K562 (cell line): Measurements from ENCODE around the gene POLR3A. TPM values are rescaled to one million over a fixed set of nuclear protein-coding genes. Genes with fewer than 3 reads are reported as not detected.

Source experiments
- EGR1 ChIP-seq: fragments of 450-650 bp; conservative IDR thresholded peaks from 2 replicates; pipeline ENCODE4 v1.6.1; 2017; ENCODE audit warnings: mild to moderate bottlenecking
- EP400 ChIP-seq: fragments of 450-650 bp; IDR thresholded peaks from 2 replicates; pipeline ENCODE4 v1.6.1; 2017; ENCODE audit warnings: antibody characterized with exemption, mild to moderate bottlenecking, moderate library complexity
- GATAD2A ChIP-seq: fragments of 450-650 bp; IDR thresholded peaks from 2 replicates; pipeline ENCODE4 v1.6.1; 2017
- HDGF ChIP-seq: fragments of 450-650 bp; IDR thresholded peaks from 2 replicates; pipeline ENCODE4 v1.6.1; 2016
- ILK ChIP-seq: fragments of 450-650 bp; IDR thresholded peaks from 2 replicates; pipeline ENCODE4 v1.6.1; 2016; ENCODE audit warnings: missing genetic modification characterization, low read depth, mild to moderate bottlenecking, missing compliant biosample characterization, moderate library complexity, borderline replicate concordance
- PURB ChIP-seq: sonication (generic); formaldehyde crosslinking; IDR thresholded peaks from 2 replicates; pipeline ENCODE4 v1.9.0; 2021; ENCODE audit warnings: low read depth, mild to moderate bottlenecking, missing genetic modification reagents
- RCOR1 ChIP-seq, 2 experiments: IDR thresholded peaks; 2 replicates each; pipeline ENCODE4 v1.6.1; 2012; ENCODE audit warnings: low read depth in 2 of 2, low read length in 2 of 2, borderline replicate concordance in 1 of 2, improper control_type of control experiment in 1 of 2
- SAP30 ChIP-seq: fragments of 200-600 bp; sonication (generic); IDR thresholded peaks from 2 replicates; pipeline ENCODE4 v1.6.1; 2012; ENCODE audit warnings: borderline replicate concordance, low read depth, mild to moderate bottlenecking, moderate library complexity, low read length, control low read depth, inconsistent platforms; ENCODE audit not compliant: insufficient read depth, poor library complexity, severe bottlenecking
- SMARCA4 ChIP-seq: fragments of 450-650 bp; IDR thresholded peaks from 2 replicates; pipeline ENCODE4 v1.6.1; 2016
- SRSF3 ChIP-seq: fragments of 200-400 bp; formaldehyde crosslinking; IDR thresholded peaks from 2 replicates; pipeline ENCODE4 v1.6.1; 2016; ENCODE audit warnings: mild to moderate bottlenecking, low read length, moderate library complexity; ENCODE audit not compliant: insufficient read depth
- ZNF239 ChIP-seq: fragments of 250-450 bp; sonication (Bioruptor Pico); IDR thresholded peaks from 2 replicates; pipeline ENCODE4 v1.4.0; 2020; ENCODE audit warnings: mild to moderate bottlenecking
- ZNF695 ChIP-seq: fragments of 450-650 bp; formaldehyde crosslinking; IDR thresholded peaks from 2 replicates; pipeline ENCODE4 v1.4.0; 2020; ENCODE audit warnings: mild to moderate bottlenecking, moderate library complexity
- polyA plus RNA-seq, 8 experiments: library from polyadenylated mRNA; depleted of rRNA in 4 of 8; stranded (reverse) in 5 of 8; unstranded in 3 of 8; fragments of >200 nt; fragmentation: Nextera tagmentation in 2 of 8; fragmentation: Illumina TruSeq in 1 of 8; extraction: Ambion mirVana in 2 of 8; extraction: Trizol in 1 of 8; gene quantifications; 2 replicates each; pipeline versions ENCODE4 v1.2.1 to v1.2.3, GENCODE V29; 2011 to 2014; ENCODE audit warnings: inconsistent platforms in 1 of 8, missing spikeins in 1 of 8
- total RNA-seq, 7 experiments: library from RNA; depleted of rRNA in 6 of 7; stranded (reverse); fragments of >200 nt in 6 of 7; fragmentation: Illumina TruSeq in 2 of 7; extraction: Trizol in 2 of 7; gene quantifications; 2 replicates each; pipeline versions ENCODE4 v1.2.1 to v1.2.3, GENCODE V29; 2011 to 2021; ENCODE audit warnings: low replicate concordance in 1 of 7
- TF ChIP-seq, protein P1 (sequence below): fragments of 250-450 bp; sonication (Bioruptor Pico); IDR thresholded peaks from 2 replicates; pipeline ENCODE4 v1.5.1; 2021; ENCODE audit warnings: mild to moderate bottlenecking
- TF ChIP-seq, protein P2 (sequence below): sonication (generic); formaldehyde crosslinking; IDR thresholded peaks from 2 replicates; pipeline ENCODE4 v1.8.1; 2023; ENCODE audit warnings: mild to moderate bottlenecking, missing genetic modification reagents
- TF ChIP-seq, protein P3 (sequence below): fragments of 450-650 bp; IDR thresholded peaks from 2 replicates; pipeline ENCODE4 v1.6.1; 2014; ENCODE audit warnings: low read depth, mild to moderate bottlenecking, moderate library complexity, borderline replicate concordance
- TF ChIP-seq, protein P4 (sequence below): sonication (generic); formaldehyde crosslinking; IDR thresholded peaks from 2 replicates; pipeline ENCODE4 v1.8.0; 2022; ENCODE audit warnings: mild to moderate bottlenecking, missing genetic modification reagents
- TF ChIP-seq, protein P5 (sequence below): fragments of 250-450 bp; sonication (Bioruptor Pico); IDR thresholded peaks from 2 replicates; pipeline ENCODE4 v1.8.0; 2021; ENCODE audit warnings: moderate library complexity, mild to moderate bottlenecking, inconsistent platforms

The POLR3A gene
- total and polyA plus RNA-seq, 9 of the 15 experiments (the other 6 are each of a cell fraction or from before 2014, with no cell fraction given): 14.9 to 37.0 (median 26.7) TPM

DNA sequence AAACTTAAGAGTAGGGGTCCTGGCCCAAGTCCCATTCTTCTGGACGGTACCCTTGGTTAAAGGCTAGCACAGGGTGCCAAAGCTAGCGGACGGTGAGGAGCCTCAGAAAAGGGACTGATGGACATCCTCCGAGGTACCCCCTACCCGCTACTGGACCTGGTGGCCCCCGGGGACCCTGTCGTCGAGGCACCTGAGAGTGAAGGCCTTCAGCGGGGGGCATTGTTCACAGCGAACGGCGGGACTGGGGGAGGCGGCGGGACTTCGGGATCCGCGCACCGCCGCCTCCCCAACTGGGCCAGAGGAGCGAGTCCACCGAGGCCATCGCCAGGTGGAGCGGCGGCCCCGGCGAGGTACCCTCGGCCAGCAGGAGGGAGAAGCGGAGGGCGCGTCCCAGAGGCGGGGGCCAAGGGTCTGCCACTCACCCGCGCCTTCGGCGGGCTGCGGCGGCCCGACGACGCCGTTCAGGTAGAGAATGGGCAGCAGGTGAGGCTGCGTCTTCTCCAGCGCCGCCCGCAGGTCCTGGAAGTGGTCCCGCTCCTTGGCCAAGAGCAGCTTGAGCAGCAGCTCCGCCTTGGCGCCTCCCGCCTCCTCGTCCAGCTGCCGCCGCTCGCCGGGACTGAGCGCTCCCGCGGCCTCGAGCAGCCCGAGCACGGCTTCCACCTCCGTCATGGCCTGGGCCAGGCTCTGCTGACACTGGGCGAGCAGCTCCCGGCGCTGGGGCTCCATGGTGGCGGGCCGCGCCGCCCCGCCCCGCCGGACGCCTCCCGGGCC is 103.3 kb downstream of the POLR3A start (continued):
- TF ChIP-seq, protein P1, sequence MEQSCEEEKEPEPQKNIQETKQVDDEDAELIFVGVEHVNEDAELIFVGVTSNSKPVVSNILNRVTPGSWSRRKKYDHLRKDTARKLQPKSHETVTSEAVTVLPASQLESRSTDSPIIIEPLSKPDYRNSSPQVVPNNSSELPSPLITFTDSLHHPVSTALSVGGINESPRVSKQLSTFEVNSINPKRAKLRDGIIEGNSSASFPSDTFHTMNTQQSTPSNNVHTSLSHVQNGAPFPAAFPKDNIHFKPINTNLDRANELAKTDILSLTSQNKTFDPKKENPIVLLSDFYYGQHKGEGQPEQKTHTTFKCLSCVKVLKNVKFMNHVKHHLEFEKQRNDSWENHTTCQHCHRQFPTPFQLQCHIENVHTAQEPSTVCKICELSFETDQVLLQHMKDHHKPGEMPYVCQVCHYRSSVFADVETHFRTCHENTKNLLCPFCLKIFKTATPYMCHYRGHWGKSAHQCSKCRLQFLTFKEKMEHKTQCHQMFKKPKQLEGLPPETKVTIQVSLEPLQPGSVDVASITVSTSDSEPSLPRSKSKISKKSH (CRISPR knock-in tag): no peak
- TF ChIP-seq HDGF (no peak), SRSF3 (no peak), ZNF239 (CRISPR knock-in tag) (no peak), EGR1 (no peak), EP400 (no peak), ZNF695 (CRISPR knock-in tag) (no peak), SAP30 (no peak), GATAD2A (no peak), ILK (no peak), SMARCA4 (no peak), RCOR1 (IDR thresholded peaks at IDR 0.05; ENCODE audit: borderline replicate concordance in 1 of 2, low read depth in 2 of 2, low read length in 2 of 2) (no peak; a peak in 1 of 4 replicates), PURB (CRISPR knock-in tag) (no peak)
- TF ChIP-seq, protein P2, sequence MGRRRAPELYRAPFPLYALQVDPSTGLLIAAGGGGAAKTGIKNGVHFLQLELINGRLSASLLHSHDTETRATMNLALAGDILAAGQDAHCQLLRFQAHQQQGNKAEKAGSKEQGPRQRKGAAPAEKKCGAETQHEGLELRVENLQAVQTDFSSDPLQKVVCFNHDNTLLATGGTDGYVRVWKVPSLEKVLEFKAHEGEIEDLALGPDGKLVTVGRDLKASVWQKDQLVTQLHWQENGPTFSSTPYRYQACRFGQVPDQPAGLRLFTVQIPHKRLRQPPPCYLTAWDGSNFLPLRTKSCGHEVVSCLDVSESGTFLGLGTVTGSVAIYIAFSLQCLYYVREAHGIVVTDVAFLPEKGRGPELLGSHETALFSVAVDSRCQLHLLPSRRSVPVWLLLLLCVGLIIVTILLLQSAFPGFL (CRISPR knock-in tag): no peak
- TF ChIP-seq, protein P3, sequence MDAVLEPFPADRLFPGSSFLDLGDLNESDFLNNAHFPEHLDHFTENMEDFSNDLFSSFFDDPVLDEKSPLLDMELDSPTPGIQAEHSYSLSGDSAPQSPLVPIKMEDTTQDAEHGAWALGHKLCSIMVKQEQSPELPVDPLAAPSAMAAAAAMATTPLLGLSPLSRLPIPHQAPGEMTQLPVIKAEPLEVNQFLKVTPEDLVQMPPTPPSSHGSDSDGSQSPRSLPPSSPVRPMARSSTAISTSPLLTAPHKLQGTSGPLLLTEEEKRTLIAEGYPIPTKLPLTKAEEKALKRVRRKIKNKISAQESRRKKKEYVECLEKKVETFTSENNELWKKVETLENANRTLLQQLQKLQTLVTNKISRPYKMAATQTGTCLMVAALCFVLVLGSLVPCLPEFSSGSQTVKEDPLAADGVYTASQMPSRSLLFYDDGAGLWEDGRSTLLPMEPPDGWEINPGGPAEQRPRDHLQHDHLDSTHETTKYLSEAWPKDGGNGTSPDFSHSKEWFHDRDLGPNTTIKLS: peak; percentile 21; the same call in 1 of the 2 replicates
- TF ChIP-seq, protein P4, sequence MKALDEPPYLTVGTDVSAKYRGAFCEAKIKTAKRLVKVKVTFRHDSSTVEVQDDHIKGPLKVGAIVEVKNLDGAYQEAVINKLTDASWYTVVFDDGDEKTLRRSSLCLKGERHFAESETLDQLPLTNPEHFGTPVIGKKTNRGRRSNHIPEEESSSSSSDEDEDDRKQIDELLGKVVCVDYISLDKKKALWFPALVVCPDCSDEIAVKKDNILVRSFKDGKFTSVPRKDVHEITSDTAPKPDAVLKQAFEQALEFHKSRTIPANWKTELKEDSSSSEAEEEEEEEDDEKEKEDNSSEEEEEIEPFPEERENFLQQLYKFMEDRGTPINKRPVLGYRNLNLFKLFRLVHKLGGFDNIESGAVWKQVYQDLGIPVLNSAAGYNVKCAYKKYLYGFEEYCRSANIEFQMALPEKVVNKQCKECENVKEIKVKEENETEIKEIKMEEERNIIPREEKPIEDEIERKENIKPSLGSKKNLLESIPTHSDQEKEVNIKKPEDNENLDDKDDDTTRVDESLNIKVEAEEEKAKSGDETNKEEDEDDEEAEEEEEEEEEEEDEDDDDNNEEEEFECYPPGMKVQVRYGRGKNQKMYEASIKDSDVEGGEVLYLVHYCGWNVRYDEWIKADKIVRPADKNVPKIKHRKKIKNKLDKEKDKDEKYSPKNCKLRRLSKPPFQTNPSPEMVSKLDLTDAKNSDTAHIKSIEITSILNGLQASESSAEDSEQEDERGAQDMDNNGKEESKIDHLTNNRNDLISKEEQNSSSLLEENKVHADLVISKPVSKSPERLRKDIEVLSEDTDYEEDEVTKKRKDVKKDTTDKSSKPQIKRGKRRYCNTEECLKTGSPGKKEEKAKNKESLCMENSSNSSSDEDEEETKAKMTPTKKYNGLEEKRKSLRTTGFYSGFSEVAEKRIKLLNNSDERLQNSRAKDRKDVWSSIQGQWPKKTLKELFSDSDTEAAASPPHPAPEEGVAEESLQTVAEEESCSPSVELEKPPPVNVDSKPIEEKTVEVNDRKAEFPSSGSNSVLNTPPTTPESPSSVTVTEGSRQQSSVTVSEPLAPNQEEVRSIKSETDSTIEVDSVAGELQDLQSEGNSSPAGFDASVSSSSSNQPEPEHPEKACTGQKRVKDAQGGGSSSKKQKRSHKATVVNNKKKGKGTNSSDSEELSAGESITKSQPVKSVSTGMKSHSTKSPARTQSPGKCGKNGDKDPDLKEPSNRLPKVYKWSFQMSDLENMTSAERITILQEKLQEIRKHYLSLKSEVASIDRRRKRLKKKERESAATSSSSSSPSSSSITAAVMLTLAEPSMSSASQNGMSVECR (CRISPR knock-in tag): peak; percentile 49; the same call in 1 of the 2 replicates
- TF ChIP-seq, protein P5, sequence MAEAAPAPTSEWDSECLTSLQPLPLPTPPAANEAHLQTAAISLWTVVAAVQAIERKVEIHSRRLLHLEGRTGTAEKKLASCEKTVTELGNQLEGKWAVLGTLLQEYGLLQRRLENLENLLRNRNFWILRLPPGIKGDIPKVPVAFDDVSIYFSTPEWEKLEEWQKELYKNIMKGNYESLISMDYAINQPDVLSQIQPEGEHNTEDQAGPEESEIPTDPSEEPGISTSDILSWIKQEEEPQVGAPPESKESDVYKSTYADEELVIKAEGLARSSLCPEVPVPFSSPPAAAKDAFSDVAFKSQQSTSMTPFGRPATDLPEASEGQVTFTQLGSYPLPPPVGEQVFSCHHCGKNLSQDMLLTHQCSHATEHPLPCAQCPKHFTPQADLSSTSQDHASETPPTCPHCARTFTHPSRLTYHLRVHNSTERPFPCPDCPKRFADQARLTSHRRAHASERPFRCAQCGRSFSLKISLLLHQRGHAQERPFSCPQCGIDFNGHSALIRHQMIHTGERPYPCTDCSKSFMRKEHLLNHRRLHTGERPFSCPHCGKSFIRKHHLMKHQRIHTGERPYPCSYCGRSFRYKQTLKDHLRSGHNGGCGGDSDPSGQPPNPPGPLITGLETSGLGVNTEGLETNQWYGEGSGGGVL (CRISPR knock-in tag): no peak
